ENCODE results near the gene RAB35.

- TF ChIP-seq, protein P1, sequence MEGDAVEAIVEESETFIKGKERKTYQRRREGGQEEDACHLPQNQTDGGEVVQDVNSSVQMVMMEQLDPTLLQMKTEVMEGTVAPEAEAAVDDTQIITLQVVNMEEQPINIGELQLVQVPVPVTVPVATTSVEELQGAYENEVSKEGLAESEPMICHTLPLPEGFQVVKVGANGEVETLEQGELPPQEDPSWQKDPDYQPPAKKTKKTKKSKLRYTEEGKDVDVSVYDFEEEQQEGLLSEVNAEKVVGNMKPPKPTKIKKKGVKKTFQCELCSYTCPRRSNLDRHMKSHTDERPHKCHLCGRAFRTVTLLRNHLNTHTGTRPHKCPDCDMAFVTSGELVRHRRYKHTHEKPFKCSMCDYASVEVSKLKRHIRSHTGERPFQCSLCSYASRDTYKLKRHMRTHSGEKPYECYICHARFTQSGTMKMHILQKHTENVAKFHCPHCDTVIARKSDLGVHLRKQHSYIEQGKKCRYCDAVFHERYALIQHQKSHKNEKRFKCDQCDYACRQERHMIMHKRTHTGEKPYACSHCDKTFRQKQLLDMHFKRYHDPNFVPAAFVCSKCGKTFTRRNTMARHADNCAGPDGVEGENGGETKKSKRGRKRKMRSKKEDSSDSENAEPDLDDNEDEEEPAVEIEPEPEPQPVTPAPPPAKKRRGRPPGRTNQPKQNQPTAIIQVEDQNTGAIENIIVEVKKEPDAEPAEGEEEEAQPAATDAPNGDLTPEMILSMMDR (IDR thresholded peaks at IDR 0.05; ENCODE audit: low read depth, low read length): no peak
- TF ChIP-seq POLR2A (IDR thresholded peaks at IDR 0.05; ENCODE audit: extremely low read depth, insufficient read length) (no peak), MYC (IDR thresholded peaks at IDR 0.05; ENCODE audit: low read depth, low read length) (no peak)
- TF ChIP-seq, protein P2, sequence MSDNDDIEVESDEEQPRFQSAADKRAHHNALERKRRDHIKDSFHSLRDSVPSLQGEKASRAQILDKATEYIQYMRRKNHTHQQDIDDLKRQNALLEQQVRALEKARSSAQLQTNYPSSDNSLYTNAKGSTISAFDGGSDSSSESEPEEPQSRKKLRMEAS (IDR thresholded peaks at IDR 0.05; ENCODE audit: low read depth, low read length): no peak
Measured at GRCh38 chr12:120144215-120144614, 27.7 kb upstream of the RAB35 start.

All from NB4 (cell line).